Smooth muscle cell of the brain vasculature (primary cell): ENCODE results near the gene SRGAP2B.
"Not testable (repeated sequence)": the region's sequence is repeated elsewhere in the genome, so short reads cannot be mapped to it uniquely, and the experiment has no call there.

Experiments
- DNase-seq: peaks from one replicate; pipeline ENCODE4 v3.0.0-alpha.2; 2012; ENCODE audit warnings: low read depth, low spot score

The SRGAP2B gene

DNA sequence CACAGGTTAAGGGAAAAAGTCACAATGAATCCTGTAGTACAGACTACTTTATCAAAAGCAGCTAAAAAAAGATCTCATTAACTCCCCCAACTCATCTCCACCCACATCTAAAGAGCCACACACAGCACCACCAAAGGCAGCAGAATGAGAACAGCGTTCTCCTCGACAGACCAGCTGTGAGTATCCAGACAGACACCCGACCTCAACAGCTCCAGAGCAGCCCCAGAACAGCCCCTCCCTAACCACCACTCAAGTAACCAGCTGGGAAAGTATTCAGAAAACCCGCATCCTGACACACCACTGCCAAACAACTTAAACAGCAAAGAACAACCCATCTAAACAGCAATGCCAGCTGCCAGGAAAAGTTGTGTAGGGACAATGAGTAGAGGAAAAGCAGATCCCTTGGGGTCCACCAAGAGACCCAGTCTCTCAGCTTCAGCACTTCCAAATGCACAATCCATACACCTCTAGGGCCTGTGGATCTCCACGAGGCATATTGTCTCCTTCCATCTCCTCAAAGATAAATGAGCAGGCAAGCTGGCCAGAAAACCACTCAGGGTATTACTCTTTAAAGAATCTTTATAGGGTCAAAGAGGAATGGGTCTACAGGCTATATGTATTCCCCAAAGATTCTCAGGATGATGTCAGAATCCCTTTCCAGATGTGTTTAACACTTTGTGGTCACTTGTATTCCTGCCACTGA is 49.4 kb downstream of the SRGAP2B start:
- DNase-seq = not testable (repeated sequence)

GRCh38 chr1:145041519-145041918 is 53.6 kb downstream of the SRGAP2B start:
- DNase-seq = not testable (repeated sequence)

GRCh38 chr1:145036019-145036418 is 59.1 kb downstream of the SRGAP2B start:
- not testable (repeated sequence) for DNase-seq

DNA sequence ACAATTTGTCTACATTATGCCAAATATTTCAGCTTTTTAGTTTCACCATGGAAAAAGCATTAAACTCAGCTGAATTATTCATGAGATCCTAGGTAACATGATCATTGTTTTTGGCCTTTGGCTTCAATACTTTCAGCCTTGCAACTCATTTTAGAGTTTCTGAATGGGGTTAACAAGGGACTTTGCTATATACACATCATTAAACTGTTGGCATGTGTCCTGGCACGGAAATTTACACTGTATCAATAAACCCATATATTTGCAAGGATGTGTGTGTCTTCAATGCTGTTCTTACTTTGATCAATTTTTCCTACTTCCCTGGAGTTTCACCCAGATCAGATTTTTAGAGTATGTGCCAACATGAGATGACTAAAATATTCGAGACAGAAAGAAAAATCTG is 61.6 kb downstream of the SRGAP2B start:
- DNase-seq = not testable (repeated sequence)

GRCh38 chr1:145027251-145027650 is 67.9 kb downstream of the SRGAP2B start:
- DNase-seq = not testable (repeated sequence)

GRCh38 chr1:145025286-145025685 is 69.8 kb downstream of the SRGAP2B start:
- not testable (repeated sequence) for DNase-seq

DNA sequence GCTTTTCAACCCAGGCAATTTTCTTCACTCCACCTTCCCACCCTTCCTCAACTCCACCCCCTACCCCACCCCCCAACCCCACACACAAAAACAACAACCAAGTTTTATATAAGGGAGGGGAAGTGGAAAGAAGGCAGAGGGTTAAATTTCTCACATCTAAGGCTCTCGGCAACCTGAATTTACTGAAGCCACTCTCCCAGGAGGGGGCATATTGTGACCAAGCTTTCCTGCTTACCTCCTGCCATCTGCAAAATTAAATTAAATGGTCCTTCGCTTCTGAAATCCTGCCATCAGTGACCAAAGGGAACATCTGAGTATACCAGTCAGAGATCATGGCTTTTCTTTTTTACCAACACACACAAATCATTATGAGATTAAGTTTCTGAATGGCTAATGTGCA is 72.9 kb downstream of the SRGAP2B start:
- not testable (repeated sequence) for DNase-seq

DNA sequence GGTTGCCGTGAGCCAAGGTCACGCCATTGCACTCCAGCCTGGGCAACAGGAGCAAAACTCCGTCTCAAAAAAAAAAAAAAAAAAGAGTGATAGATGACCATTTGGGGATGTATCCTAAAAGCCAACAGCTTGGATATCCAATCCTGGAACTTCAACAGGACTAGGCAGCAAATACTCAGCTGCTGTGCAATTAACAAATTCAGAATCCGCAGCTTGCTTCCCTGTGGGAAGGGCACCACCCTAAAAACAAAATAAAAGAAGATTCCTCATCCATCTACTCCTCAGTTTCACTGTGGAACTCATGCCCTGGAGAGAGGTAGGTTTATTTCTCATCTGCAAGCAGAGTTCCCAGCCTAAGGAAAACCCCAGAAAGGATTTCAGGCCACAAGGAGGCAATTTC is 73.4 kb downstream of the SRGAP2B start:
- not testable (repeated sequence) for DNase-seq

GRCh38 chr1:145019709-145020108 is 75.4 kb downstream of the SRGAP2B start:
- DNase-seq = not testable (repeated sequence)

DNA sequence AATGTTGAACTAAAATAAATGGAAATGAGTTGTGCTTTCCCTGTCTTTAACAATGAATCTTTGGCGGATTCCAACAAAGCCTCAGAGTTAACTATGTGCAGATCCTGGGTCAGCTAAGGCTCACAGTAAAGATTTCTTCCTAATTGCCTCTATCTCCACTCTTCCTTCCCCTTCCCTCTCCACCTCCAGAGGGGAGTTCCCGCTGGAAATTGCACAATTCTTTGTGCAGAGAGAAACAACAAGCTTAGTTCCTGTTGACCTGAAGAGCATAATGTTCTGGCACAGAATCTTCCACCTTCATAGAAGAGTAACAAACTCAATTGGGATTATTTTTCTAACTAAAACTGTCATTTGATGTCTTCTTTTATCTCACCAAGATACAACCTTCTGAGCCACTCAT is 77.4 kb downstream of the SRGAP2B start:
- DNase-seq = not testable (repeated sequence)

- not testable (repeated sequence) for DNase-seq
These were observed 78.7 kb downstream of the SRGAP2B start for GRCh38 chr1:145016492-145016862.

GRCh38 chr1:145015744-145016491 is 79.2 kb downstream of the SRGAP2B start:
- DNase-seq = not testable (repeated sequence)

GRCh38 chr1:145013353-145013752 is 81.8 kb downstream of the SRGAP2B start:
- DNase-seq = not testable (repeated sequence)

GRCh38 chr1:145011811-145012210 is 83.3 kb downstream of the SRGAP2B start:
- not testable (repeated sequence) for DNase-seq

GRCh38 chr1:145010580-145010979 is 84.5 kb downstream of the SRGAP2B start:
- DNase-seq = not testable (repeated sequence)

DNA sequence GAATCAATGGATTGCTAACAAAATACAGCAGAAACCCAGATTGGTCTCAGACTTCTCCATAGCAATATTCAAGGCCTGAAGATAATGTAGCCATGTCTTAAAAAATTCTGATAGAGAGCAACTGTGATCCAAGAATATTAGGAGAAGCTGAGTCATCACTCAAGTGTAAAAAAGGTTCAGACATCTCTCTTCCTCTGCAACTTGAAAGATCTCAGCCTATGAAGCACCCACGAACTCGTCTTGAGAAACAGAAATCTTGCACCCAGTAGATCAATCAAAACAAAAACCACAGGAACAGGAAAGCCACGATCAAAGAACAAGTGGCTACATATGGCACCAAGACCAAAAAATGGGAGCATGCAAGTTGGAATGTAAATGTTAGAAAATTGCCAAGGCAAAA is 85.2 kb downstream of the SRGAP2B start:
- not testable (repeated sequence) for DNase-seq

DNA sequence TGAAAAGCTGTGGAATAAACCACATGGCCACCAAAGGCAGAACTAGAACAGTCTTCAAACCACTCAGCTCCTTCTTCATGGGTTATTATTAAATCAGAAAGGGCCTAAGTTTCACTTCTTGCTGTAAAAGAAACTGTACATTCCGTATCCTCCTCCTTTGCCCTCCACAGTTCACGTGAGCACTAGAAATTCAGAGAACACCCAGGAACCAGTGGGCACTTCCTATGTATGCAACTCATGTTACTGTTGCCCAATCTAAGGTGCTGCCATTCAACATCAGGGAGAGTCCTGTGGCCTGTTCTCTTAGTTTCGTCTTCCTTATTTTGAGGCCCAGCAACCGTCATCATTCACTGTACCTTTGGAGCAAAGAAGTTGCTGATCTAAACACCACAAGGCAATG is 86.7 kb downstream of the SRGAP2B start:
- not testable (repeated sequence) for DNase-seq

- not testable (repeated sequence) for DNase-seq
These were observed 90.0 kb downstream of the SRGAP2B start for GRCh38 chr1:145005142-145005541.

DNA sequence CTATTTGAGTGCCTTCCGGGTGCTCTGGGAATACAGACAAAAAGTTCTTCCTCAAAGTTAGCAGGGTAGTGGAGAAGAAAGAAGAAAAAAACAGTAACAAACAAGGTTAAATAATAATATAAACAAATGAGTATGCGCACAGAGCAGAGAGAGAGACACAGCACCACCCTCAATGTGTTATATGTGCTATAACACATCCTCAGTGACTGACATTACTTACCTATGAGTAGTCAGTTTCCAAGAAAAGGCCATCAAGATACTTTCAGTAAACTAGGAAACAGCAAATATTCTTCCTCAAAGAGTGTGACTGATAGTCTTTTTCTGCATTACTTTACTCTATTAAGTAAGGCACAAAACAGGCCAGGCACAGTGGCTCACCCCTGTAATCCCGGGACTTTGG is 93.7 kb downstream of the SRGAP2B start:
- DNase-seq = not testable (repeated sequence)

- not testable (repeated sequence) for DNase-seq
These were observed 94.3 kb downstream of the SRGAP2B start for GRCh38 chr1:145000743-145001326.

- not testable (repeated sequence) for DNase-seq
These were observed 94.9 kb downstream of the SRGAP2B start for GRCh38 chr1:145000074-145000742.

GRCh38 chr1:144998981-144999273 is 96.2 kb downstream of the SRGAP2B start:
- not testable (repeated sequence) for DNase-seq
